HG03025 (cell line): Measurements from ENCODE around the gene POU3F1.

Experiments used
- ATAC-seq: cut with Tn5 transposase; IDR thresholded peaks from one replicate; pipeline ENCODE4 v1.9.1; 2021; ENCODE audit warnings: mild to moderate bottlenecking, moderate library complexity; ENCODE audit not compliant: unreplicated experiment, low FRiP score

The POU3F1 gene

DNA sequence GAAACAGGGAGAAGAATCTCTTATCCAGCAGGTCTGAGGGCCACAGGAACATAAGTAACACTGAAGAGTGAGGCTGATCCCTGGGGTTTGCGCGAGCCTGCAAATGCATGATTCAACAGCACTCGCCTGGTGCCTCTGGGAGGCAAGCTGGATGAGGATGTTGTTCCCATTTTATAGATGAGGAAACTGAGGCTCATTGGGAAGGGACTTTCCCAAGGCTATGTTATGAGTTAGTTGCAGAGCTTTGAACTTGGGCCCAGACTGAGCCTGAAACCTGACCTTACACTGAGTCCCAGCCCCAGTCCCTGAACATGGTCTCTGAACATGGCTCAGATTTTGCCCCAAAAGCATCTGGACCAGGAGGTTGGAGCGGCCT lies 27.7 kb upstream of the POU3F1 start:
- ATAC-seq = no peak

DNA sequence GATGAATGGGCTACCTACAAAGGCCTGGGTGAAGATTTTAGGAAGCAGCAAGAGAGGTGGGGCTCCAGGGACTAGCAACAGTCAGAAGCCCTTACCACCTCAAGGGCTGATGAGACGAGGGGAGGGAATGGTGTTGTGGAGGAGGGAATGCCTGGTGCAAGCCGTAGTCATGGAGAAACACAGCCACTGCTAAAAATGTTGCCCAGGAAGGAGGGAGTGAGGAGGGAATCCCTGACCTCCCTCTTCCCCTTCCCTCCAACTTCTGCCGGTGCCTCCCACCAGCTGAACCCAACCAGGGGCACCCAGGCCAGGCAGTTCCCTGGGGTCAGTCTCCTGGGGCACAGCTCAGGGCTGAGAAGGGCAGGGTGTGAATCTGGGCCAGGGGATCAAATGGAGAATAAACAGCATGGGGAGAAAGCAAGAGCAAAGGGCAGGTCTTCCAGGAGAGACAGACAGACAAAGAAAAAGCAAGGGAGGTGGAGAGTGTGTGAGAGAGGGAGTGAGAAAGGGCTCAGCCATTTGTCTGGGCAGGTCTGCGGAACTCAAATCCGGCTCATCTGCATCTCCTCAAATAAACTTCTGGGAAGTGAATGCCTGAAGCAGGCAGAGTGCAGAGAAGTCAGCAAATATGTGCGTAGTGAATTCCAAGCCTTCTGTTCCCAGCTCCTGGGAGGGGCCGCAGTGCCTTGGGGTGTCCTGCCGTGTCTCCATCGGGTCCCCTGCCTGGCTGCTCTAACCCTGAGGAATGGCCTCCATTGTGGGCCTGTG lies 27.1 kb upstream of the POU3F1 start:
- ATAC-seq = no peak

DNA sequence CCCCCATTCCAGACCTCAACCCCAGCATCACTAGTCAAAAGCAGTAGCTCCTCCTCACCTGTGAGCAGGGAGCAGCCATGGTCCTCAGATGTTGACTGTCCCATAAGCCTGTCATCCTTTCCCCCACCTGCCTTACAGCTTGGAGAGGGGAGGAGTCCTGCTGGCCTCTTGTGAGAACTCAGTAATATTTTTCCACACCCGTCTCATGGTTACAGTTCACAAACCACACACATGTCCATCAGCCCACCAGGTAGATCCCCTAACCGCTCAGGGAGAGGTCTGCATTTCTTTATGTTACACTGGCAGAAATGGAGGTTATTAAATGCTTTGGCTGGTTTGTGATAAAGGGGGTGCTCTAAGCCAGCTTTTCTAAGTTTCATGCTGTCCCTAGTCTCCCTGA lies 26.3 kb upstream of the POU3F1 start:
- ATAC-seq = no peak

- no peak for ATAC-seq
Measured at GRCh38 chr1:38071312-38072256, 25.0 kb upstream of the POU3F1 start.

GRCh38 chr1:38068980-38069340 lies 22.4 kb upstream of the POU3F1 start:
- ATAC-seq = no peak

- no peak for ATAC-seq
Measured at GRCh38 chr1:38068220-38068979, 21.8 kb upstream of the POU3F1 start.

DNA sequence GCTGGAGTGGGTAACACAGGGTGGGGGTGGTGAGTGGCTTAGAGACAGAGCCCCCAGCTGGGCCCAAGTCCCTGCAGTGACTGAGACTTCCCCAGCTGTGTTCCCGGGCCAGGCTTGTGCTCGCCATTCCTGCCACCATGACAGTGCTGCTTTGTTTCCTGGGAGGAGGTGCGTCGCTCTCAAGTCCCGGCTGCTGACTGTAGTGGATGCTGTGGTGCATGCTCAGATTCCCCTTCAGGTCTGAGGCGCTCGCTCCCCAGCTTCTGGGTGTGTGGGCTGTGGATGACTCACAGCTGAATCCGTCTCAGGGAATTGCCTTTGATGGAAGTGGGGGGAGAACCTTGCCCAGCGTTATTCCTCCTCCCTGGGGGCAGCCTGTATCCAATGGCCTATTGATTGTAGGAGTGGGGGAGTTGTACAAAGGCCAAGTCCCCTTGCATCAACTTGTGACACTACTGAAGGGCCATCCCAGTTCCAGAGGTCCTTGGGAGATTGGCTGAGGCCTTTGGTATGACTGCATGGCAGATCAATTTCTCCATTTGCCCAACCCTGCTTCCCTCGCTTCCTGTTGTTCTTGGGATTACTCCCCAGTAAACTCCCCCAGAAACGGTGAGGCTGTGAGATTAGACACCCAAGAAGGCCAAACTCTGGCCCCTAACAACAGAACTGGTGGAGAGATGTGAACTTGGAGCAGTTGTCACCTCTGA lies 17.8 kb upstream of the POU3F1 start:
- ATAC-seq = no peak

DNA sequence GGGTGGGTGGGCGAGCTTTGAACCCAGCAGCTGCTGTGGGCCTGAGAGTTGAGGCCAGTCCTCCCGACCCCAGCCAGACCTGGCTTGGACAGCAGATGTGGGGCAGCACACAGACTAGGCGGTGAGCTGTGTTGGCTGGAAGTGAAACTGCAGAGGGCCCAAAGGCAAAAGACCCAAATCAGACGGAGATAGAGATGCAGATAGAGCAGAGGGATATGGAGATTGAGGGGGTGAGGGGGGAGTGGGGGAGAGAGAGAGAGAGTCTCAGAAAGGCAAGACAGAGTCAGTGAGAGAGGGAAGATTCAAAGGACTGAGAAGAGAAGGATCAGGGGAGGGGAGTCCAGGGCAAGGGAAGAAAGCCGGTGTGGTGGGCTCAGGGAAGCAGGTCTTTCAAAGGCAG lies 17.0 kb upstream of the POU3F1 start:
- no peak for ATAC-seq

GRCh38 chr1:38062361-38063288 lies 16.0 kb upstream of the POU3F1 start:
- no peak for ATAC-seq

DNA sequence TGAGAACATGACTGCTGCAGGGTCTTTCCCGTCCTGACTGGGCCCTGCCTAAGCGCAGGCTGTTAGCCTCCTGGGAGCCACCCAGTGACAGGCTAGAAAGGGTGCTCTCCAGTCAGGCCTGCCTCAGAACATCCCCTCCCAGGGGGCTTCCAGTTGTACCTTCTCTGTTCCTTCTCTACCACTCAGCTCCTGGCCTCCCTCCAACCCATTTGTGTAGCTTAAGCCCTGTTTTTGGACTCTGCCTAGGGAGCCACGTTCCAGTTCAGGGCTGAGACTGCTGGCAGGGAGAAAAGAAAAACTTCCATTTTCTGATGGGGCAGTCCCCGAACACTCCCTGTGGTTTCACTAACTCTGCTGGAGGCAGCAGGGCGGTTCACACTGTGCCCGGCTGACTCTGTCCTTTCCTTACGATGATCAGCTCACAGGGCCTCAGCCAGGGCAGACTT lies 15.3 kb upstream of the POU3F1 start:
- no peak for ATAC-seq

- no peak for ATAC-seq
Measured at GRCh38 chr1:38061290-38061689, 14.7 kb upstream of the POU3F1 start.

DNA sequence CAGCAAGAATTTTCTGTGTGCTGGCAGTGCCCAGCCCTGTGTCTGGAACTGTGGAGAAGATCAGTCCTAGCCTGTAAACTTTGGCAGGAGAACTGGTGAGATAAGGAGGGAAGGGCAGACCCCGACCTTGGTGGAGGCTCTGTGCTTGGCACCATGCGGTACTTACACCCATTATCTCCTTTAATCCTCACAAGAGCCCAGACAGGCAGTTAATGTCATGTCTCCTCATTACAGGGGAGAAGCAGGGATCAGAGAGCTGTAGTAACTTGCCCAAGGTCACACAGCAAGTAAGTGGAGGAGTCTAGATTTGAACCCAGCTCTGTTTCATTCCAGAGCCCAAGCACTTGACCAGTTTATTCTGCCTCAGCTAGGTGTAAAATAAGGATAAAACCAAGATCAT lies 13.9 kb upstream of the POU3F1 start:
- ATAC-seq = no peak

DNA sequence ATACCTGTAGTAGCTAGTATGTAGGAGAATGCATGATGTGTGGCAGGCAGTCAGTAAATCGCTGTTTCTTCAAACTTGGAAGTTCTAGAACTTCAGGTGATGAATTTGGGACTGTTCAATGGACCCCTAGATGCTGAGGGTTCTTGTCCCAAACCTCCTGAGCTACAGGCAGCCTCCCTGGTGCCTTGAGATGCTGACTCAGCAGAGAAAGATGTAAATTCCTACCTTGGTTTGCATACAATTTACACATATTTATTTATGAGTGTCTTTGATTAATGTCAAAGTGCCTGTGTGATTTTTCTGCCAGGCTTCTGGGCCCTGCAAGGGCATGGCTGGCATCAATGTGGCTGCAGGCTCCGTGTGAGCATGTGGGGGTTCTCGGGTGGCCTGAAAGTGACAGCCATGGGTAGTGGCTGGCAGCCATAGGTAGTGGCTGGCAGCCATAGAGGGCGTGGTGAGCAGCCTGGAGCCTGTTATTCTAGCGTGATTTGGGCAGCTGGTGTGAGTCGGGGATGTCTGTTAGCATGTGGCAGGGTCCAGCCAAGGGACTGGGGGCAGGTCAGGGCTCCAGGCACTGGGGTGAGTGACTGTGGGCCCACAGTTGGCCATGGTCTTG lies 13.2 kb upstream of the POU3F1 start:
- no peak for ATAC-seq

DNA sequence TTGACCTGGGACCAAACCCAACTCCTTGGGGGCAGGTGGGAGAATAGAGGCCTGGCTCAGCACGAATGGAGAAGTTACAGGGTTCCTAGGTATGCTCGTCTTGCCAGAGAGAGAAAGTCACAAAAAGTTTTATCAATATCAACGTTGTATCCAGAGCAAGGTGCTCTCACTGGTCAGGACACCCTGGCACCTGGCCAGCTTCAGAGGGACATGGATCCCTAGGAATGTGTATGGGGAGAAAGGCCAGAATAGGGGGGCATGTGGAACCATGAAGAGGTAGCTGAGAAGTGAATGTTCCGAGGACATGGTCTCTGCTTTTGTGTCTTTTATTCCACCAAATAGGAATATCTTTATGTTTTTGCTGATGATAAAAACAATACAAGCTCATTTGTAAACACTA lies 9.4 kb upstream of the POU3F1 start:
- ATAC-seq = no peak

- ATAC-seq = no peak
Measured at GRCh38 chr1:38055398-38055797, 8.8 kb upstream of the POU3F1 start.

DNA sequence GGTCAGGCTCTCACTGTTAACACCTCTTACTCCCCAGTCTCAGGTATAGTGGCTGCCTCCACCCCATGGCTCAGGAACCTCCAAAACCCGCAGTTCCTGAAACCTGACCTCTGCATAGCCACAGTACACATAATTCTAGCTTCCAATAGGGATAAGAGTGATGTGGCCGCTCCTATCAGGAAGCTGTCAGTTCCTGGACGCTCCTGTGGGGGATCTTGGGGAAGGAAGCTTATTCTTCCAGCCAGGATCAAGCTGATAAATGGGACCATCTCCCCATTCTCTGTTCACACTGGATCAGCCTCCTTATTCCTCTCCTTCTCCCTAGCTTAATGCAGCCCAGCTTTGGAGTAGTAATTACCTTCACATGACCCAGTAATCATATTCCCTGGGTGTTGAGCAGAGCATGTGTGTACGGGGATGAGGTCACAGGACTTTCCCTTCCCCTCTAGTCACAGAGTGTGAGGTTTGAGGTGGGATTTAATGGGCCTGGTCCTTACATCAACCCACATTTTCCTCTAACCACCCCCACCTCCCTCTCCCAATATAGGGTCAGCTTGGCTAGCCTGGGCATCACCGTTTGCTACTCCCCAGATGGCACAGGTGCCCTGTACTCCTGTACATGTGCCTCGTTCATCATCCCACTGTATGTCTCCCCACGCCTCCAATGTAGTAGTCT lies 7.0 kb upstream of the POU3F1 start:
- ATAC-seq = no peak

DNA sequence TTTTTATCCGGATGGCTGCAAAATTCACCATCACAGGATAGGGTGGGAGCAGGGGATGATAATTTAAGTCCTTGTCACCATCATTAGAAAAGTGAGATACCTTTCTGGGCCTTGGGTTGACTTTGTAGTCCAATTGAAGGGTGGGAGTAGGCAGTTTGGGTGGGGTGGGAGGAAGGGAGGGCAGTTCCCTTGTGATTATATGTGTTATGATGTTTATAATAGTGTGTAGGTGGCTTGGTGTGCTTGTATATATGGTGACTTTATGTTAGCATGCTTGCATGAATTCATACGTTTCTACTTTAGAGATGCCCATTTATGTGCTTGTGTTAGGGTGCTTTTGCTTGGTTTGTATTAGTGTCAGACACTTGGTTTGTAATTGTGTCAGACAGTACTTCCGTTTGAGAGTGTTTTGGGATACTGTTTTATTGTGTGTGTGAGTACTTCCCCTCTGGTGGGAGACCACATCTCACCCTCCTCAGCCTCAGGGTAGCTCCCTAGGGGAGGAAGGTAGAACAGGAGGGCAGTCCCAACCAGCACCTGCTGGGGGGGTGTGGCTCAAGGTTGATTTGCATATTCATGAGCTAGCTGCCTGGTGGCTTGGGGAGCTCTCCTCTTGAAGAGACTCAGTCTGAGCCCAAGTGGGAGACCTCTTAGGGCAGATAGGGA lies 6.3 kb upstream of the POU3F1 start:
- ATAC-seq = no peak

DNA sequence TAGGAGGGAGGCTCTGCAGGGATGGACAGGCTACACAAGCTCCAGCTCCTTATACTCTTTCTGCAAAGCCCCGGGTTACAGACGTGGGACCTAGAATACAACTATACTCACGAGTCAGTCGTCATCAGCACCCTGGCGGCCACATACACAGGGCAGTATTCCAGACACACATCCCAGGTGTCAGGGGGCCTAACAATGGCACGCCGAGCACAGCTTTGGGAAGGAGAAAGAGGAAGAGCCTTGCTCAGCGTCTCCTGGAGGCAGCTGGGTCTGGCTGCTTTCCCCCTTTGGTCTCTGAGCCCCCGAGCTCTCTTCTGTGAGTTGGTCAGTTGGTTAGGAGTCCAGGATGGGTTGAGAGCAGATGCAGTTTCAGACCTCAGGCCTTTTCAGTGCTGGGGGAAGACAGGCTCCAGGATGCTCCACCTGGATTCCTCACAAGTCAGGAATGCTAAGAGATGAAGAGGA lies 4.5 kb upstream of the POU3F1 start:
- ATAC-seq = no peak
